HepG2 (cell line): ENCODE measurements around the gene PRAMEF2.

Experiments used
- ARID2 ChIP-seq: sonication (generic); formaldehyde crosslinking; IDR thresholded peaks from 2 replicates; pipeline ENCODE4 v1.8.1; 2022; ENCODE audit warnings: mild to moderate bottlenecking, missing genetic modification reagents, borderline replicate concordance
- BRCA1 ChIP-seq: sonication (generic); formaldehyde crosslinking; IDR thresholded peaks from 2 replicates; pipeline ENCODE4 v1.4.0; 2020; ENCODE audit warnings: missing genetic modification reagents
- NFATC3 ChIP-seq: sonication (generic); formaldehyde crosslinking; IDR thresholded peaks from 2 replicates; pipeline ENCODE4 v1.5.1; 2020; ENCODE audit warnings: mild to moderate bottlenecking, missing genetic modification reagents
- NR2F6 ChIP-seq, 2 experiments: IDR thresholded peaks; 2 replicates each; pipeline ENCODE4 v1.6.1; 2016; ENCODE audit warnings: antibody characterized with exemption in 1 of 2, mild to moderate bottlenecking in 1 of 2
- POLR2AphosphoS5 ChIP-seq: IDR thresholded peaks from 2 replicates; pipeline ENCODE4 v1.6.1; 2012; ENCODE audit warnings: low read depth, low read length
- RFX5 ChIP-seq: IDR thresholded peaks from 2 replicates; pipeline ENCODE4 v1.6.1; 2011; ENCODE audit warnings: low read depth, low read length, improper control_type of control experiment
- SMAD3 ChIP-seq: sonication (generic); formaldehyde crosslinking; IDR thresholded peaks from 2 replicates; pipeline ENCODE4 v1.4.0; 2020; ENCODE audit warnings: missing genetic modification reagents
- SRF ChIP-seq: IDR thresholded peaks from 2 replicates; pipeline ENCODE4 v1.6.1; 2011; ENCODE audit warnings: mild to moderate bottlenecking, low read depth, low read length, moderate library complexity
- STAG1 ChIP-seq: sonication (generic); formaldehyde crosslinking; IDR thresholded peaks from 2 replicates; pipeline ENCODE4 v1.4.0; 2020; ENCODE audit warnings: missing genetic modification reagents
- STAT5B ChIP-seq: sonication (generic); formaldehyde crosslinking; IDR thresholded peaks from 2 replicates; pipeline ENCODE4 v1.4.0; 2020; ENCODE audit warnings: missing genetic modification reagents
- TBX2 ChIP-seq: sonication (generic); formaldehyde crosslinking; IDR thresholded peaks from 2 replicates; pipeline ENCODE4 v1.5.0; 2020; ENCODE audit warnings: missing genetic modification reagents, mild to moderate bottlenecking, borderline replicate concordance
- ZNF138 ChIP-seq: sonication (generic); formaldehyde crosslinking; IDR thresholded peaks from 2 replicates; pipeline ENCODE4 v1.5.0; 2020; ENCODE audit warnings: mild to moderate bottlenecking, low read depth, missing genetic modification reagents
- ZNF749 ChIP-seq: sonication (generic); formaldehyde crosslinking; IDR thresholded peaks from 2 replicates; pipeline ENCODE4 v1.8.0; 2022; ENCODE audit warnings: mild to moderate bottlenecking, missing genetic modification reagents, moderate library complexity, borderline replicate concordance
- TF ChIP-seq, protein P1 (sequence below): sonication (generic); formaldehyde crosslinking; IDR thresholded peaks from 2 replicates; pipeline ENCODE4 v1.5.0; 2020; ENCODE audit warnings: mild to moderate bottlenecking, missing genetic modification reagents, moderate library complexity

GRCh38 chr1:12851779-12852178 is 5.1 kb upstream of the PRAMEF2 start:
- TF ChIP-seq TBX2 (no peak), SRF (no peak), ZNF749 (no peak), NR2F6 (IDR thresholded peaks at IDR 0.05) (no peak), NR2F6 (CRISPR knock-in tag; IDR thresholded peaks at IDR 0.05) (no peak), BRCA1 (no peak), STAT5B (CRISPR knock-in tag) (no peak), SMAD3 (CRISPR knock-in tag) (no peak), STAG1 (CRISPR knock-in tag) (no peak), ZNF138 (no peak), RFX5 (no peak), ARID2 (CRISPR knock-in tag) (no peak), NFATC3 (CRISPR knock-in tag) (no peak), POLR2AphosphoS5 (no peak)
- TF ChIP-seq, protein P1, sequence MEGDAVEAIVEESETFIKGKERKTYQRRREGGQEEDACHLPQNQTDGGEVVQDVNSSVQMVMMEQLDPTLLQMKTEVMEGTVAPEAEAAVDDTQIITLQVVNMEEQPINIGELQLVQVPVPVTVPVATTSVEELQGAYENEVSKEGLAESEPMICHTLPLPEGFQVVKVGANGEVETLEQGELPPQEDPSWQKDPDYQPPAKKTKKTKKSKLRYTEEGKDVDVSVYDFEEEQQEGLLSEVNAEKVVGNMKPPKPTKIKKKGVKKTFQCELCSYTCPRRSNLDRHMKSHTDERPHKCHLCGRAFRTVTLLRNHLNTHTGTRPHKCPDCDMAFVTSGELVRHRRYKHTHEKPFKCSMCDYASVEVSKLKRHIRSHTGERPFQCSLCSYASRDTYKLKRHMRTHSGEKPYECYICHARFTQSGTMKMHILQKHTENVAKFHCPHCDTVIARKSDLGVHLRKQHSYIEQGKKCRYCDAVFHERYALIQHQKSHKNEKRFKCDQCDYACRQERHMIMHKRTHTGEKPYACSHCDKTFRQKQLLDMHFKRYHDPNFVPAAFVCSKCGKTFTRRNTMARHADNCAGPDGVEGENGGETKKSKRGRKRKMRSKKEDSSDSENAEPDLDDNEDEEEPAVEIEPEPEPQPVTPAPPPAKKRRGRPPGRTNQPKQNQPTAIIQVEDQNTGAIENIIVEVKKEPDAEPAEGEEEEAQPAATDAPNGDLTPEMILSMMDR (CRISPR knock-in tag), result no peak
